ENCODE measurements around the gene SPSB3.

Gene SPSB3

GRCh38 chr16:1788708-1789100 lies 6.3 kb upstream of the SPSB3 start:
- DNase-seq (ENCODE audit: low read depth): no peak

DNA sequence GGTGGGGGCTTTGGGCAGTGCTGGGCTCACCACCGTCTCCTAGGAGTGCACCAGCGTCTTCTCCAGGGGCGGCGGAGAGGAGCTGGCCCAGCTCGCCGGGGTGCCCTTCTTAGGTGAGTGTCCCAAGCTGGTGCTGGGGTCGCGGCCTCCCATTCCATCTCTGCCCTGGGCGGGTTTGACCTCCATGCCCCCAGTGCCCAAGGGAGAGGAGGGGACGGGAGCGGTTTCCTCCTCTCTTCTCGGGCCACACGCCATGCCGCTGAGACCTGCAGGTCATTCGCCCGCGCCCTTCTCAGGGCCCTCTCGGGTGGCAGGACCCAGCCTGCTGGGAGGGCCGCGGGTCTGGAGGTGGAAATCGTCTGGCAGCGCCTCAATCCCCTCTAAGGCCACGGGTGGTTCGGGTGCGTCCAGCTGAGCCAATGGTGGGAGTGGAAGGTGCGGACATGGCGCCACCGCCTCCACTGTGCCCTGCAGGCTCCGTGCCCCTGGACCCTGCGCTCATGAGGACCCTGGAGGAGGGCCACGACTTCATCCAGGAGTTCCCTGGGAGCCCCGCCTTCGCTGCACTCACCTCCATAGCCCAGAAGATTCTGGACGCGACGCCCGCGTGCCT lies 5.8 kb upstream of the SPSB3 start:
- no peak for DNase-seq (ENCODE audit: low read depth)

DNA sequence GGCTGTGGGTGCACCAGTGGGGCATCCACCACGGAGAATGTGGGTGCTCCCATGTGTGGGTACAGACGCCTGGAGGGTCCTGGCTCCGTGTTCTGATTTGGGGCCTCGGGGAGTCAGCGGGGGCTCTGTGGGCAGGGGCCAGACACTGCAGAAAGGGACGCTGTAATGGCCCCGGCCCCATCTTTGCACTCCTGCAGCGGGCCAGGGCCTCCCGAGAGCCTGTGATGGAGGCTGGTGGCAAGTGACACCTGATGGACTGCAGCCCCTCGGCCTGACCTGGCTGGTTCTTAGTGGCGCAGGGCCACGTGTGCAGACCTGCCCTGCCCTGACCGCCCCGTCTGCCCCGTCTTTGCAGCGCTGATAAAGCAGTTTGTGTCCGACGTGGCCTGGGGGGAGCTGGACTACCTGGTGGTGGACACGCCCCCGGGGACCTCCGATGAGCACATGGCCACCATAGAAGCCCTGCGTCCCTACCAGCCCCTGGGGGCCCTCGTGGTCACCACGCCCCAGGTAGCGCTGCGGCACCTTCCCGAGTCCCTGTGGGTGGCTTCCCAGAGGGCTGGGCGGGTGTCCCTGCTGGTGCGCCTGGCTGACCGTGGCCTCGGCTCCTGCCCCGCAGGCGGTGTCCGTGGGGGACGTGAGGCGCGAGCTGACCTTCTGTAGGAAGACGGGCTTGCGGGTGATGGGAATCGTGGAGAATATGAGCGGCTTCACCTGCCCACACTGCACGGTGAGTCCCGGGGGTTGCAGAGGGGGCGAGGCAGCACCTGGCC lies 5.1 kb upstream of the SPSB3 start:
- no peak for DNase-seq (ENCODE audit: low read depth)

DNA sequence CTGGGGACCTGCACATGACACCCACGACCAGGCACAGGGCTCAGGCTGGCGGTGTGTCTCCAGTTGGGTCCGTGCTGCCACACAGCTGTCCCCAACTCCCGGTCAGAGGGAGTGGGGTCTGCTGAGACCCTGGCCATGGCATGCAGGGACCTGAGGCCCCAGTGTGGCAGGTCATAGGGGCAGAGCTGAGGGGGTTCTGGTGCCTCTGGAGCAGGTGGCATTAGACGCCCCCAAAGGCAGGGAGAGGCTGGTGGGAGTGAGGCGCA lies 4.6 kb upstream of the SPSB3 start:
- DNase-seq (ENCODE audit: low read depth): no peak

GRCh38 chr16:1786242-1787055 lies 4.1 kb upstream of the SPSB3 start:
- no peak for DNase-seq (ENCODE audit: low read depth)

DNA sequence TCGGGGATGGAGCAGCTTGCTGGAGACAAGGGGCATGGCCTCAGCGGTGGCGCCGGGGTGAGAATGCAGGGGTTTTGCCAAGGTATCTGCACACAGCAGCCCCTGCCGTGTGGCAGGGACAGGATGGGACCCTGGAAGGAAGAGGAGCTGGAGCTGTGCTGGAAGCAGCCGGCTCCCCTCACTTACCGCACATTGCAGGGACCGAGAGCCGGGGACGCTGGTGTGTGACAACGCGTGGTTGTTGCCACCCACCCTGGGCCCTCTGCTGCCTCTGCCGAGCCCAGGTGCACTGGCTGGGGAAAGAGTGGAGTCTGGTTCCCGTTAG lies 3.4 kb upstream of the SPSB3 start:
- no peak for DNase-seq (ENCODE audit: low read depth)

GRCh38 chr16:1784977-1785845 lies 2.8 kb upstream of the SPSB3 start:
- no peak for DNase-seq (ENCODE audit: low read depth)

DNA sequence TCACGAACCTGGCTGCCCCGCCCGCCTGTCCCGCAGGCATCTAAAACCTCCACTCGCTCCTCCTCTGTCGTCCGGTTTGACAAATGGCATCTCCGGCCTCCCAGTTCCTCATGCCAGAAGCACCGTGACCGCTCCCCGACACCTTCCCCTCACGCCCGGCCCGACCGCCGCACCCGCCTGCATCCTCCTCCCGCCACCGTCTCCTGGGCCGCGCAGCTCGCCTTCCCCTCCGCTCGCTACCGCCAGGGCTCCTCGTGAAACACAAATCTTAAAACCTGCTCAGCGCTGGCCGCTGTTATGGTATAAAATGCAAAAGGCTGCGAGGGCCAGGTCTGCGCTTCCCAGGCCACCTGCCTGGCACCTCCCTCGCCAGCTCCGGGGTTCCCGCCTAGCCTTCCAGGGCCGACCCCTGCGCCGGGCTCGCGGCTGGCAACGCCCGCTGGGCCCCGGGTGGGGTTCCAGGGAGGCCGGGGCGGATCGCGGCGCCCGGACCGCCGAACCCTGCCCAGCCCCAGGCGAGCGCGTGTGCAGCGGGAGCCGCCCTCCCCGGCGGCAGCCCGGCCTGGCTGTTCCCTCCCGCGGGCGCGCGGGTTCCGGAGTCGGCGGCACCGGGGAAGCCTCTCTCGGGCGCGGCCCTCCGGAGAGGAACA lies 488 bp downstream of the SPSB3 start:
- DNase-seq (ENCODE audit: low read depth): no peak

DNA sequence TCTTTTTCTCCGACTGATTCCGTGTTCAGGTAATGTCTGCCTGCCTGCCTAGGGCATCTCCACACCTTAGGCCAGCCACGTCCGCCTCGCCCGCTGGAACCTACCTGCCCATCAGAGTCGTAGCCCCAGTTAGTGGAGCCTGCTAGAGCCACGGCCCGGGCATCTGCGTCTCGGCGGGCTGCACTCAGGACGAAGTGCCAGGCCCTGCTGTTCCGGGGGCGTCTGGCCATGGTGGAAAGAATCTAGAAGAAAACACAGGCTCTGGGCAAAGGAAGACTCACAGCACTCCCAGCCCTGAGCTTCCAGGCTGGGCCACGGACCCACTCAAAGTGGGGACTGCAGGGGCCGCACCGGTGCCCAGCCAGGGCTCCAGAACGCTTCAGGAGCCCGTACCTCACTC lies 1.1 kb downstream of the SPSB3 start:
- DNase-seq (ENCODE audit: low read depth): no peak

- no peak for DNase-seq (ENCODE audit: low read depth)
These were observed 1.7 kb downstream of the SPSB3 start for GRCh38 chr16:1780677-1781072.

DNA sequence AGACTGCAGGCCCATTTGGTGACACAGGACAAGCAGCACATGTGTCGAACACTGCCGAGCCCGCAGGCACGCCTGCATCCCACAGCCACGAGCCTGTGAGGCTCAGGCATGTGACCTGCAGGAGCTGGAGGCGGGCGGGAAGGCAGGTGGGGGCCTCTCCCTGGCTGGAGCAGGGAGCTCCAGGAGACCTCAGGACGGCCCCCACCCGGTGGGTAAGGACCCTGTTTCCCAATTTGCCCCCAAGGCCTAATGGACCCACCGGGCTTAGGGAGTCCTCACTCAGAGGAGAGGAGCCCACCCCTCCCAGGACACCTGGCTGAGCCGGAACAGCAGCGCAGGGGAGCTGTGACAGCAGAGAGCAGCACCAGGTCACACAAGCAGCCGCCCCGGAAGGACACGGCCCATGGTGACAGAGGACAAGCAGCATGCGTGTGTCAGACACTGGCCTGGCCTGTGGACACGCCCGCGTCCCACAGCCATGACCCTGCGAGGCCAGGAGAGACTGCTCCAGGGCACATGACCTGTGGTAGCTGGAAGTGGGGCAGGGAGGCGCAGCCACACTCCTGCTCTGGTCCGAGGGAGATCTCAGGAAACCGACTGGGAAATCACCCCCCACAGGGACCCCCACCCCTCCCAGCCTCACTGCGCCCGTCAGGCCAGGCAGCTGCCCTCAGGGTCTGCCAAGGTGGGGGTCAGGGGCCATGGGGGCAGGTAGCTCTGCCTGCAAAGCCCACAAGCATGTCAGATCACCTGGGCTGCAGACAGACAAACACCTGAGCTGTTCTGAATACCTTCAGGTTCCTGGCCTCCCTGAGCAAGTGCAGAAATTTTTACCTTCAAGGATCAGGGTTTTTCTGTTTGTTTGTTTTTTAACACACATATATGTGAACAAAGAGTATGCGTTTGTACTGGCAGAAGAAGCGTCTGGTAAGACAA lies 2.4 kb downstream of the SPSB3 start:
- DNase-seq (ENCODE audit: low read depth): no peak

GRCh38 chr16:1779234-1779701 lies 3.1 kb downstream of the SPSB3 start:
- no peak for DNase-seq (ENCODE audit: low read depth)

GRCh38 chr16:1778200-1779179 lies 3.9 kb downstream of the SPSB3 start:
- no peak for DNase-seq (ENCODE audit: low read depth)

DNA sequence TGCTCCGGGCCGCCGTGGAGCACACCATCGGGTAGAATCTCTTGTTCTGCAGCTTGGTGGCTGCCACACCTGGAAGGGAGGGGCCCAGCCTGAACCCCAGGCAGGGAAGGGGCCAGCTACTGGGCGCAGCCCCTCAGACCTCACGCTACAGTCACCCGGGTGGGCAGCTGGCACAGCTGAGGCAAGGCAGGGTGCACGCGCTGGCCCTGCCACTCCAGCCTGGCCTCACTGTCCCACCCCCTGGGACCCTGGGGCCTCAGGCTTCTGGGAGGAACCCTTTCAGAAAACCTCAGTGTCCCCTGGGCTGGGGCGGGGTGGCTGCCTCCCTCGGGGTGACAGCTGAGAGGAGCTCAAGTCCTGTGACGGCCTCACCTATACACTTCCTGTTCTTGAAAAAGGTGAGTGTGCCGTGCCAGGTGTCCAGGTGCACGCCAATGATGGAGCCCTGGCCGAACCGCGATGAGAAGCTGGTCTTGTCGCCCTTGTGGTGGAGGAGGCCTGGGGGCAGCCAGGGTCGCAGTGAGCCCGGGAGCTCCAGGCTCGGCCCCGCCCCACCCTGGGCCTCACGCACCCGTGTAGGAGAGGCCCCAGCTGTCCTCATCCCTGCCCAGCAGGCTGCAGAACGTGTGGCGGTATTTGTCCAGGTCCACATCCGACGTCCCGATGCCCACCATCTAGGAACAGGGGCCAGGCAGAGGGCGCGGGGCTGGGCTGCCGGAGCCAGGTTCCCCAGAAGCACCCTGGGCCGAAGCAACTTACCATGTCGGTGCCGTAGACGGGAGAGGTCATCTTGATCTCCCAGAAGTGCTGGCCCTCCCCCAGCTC lies 4.8 kb downstream of the SPSB3 start:
- no peak for DNase-seq (ENCODE audit: low read depth)

GRCh38 chr16:1776991-1777374 lies 5.4 kb downstream of the SPSB3 start:
- DNase-seq (ENCODE audit: low read depth): no peak

DNA sequence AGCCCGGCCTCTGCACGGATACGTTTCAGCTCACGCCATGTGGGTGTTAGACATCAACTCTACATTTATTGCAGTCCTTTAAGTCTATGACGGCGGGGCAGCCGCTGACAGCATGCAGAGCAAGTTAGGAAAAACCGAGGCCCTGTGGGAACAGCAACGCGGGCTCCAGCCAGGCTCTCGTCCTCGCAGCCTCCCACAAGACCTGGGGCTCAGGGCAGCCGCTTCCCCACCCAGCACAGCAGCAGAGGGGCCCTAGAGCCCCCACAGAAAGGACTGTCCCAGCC lies 5.8 kb downstream of the SPSB3 start:
- DNase-seq (ENCODE audit: low read depth): no peak

- no peak for DNase-seq (ENCODE audit: low read depth)
These were observed 6.3 kb downstream of the SPSB3 start for GRCh38 chr16:1775846-1776671.
